Urinary bladder (tissue), 4 donors: ENCODE measurements around the gene SUN1. TPM values are rescaled to one million over a fixed set of nuclear protein-coding genes. Genes with fewer than 3 reads are reported as not detected.
"Not testable (repeated sequence)": the region's sequence is repeated elsewhere in the genome, so short reads cannot be mapped to it uniquely, and the experiment has no call there.

Source experiments
- DNase-seq: peaks from one replicate; pipeline ENCODE4 v3.0.0-alpha.2; 2015; ENCODE audit errors: extremely low spot score
- H3K27ac ChIP-seq: one replicate; pipeline ENCODE4 v1.5.1; 2013; ENCODE audit warnings: low read depth, mild to moderate bottlenecking, moderate library complexity
- H3K36me3 ChIP-seq: one replicate; pipeline ENCODE4 v1.6.1; 2013; ENCODE audit warnings: mild to moderate bottlenecking, moderate library complexity; ENCODE audit not compliant: insufficient read depth
- H3K4me1 ChIP-seq: one replicate; pipeline ENCODE4 v1.6.1; 2013; ENCODE audit warnings: mild to moderate bottlenecking, moderate library complexity; ENCODE audit not compliant: insufficient read depth
- H3K4me3 ChIP-seq: one replicate; pipeline ENCODE4 v1.5.1; 2013; ENCODE audit warnings: low read depth, low read length
- WGBS: extraction: QIAGEN DNeasy Blood & Tissue Kit; methylation state at CpG from one replicate; pipeline ENCODE4 v1.1.7; 2013; 5-methylcytosine and 5-hydroxymethylcytosine counted together
- polyA plus RNA-seq: library from polyadenylated mRNA; stranded (reverse); fragments of 200-250 nt; gene quantifications from one replicate; pipeline ENCODE4 v1.2.3, GENCODE V29; 2013
- total RNA-seq: library from RNA; depleted of rRNA; stranded (reverse); fragments of >200 nt; gene quantifications from one replicate; pipeline ENCODE4 v1.2.3, GENCODE V29; 2014
- donor health status: healthy with polysubstance abuse.
- donor health status: healthy.

SUN1 gene
- total and polyA plus RNA-seq, 2 donors, result 103 to 238 TPM

GRCh38 chr7:798921-799470 is 33.3 kb upstream of the SUN1 start:
- Histone ChIP-seq H3K4me1 (no peaks in the 10 kb centered on the region), H3K27ac (no peak overlapping the region), H3K36me3 (no peaks in the 10 kb centered on the region), H3K4me3 (no peak overlapping the region)
- no peak for DNase-seq
- 95% methylated on average over 12 of the region's 12 CpGs for WGBS

DNA sequence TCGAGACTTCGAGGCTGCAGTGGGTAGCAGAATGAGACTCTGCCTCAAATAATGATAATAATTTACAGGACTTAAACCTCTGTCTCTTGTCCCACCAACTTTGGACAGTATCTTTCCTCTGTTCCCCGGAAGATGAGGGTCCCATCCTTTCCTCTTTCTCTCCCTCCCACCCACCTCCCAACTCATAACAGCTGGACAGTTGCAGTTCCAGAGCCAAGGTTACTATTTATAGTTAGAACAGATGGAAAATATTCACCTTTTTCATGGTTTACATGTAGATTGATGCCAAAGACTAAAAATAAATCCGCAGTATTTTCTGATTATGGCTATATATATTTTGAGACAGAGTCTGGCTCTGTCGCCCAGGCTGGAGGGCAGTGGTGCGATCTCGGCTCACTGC is 31.6 kb upstream of the SUN1 start:
- Histone ChIP-seq H3K4me3 (no peak overlapping the region), H3K4me1 (no peaks in the 10 kb centered on the region), H3K27ac (no peak overlapping the region), H3K36me3 (no peaks in the 10 kb centered on the region)
- 37% methylated on average over 7 of the region's 7 CpGs for WGBS
- DNase-seq, result no peak

DNA sequence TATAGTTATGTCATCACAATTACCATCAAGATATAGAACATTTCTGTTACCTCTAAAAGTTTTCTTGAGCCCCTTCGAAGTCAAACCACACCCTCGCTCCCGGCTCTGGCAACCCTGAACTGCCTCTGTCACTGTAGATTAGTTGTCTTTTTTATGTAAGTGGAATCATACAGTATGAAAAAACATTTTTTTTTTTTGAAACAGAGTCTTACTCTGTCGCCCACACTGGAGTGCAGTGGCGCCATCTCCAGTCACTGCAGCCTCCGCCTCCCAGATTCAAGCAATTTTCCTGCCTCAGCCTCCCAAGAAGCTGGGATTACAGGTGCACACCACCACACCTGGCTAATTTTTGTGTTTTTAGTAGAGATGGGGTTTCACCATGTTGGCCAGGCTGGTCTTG is 30.9 kb upstream of the SUN1 start:
- not testable (repeated sequence) for H3K36me3 ChIP-seq, DNase-seq, H3K4me1 ChIP-seq, H3K27ac ChIP-seq, H3K4me3 ChIP-seq
- 57% methylated on average over 6 of the region's 6 CpGs for WGBS

GRCh38 chr7:801940-802381 is 30.3 kb upstream of the SUN1 start:
- Histone ChIP-seq H3K36me3 (no peaks in the 10 kb centered on the region), H3K4me3 (peak overlapping the region; percentile 16), H3K4me1 (no peaks in the 10 kb centered on the region), H3K27ac (no peak overlapping the region)
- WGBS, result 26% methylated on average over 19 of the region's 19 CpGs
- no peak for DNase-seq

DNA sequence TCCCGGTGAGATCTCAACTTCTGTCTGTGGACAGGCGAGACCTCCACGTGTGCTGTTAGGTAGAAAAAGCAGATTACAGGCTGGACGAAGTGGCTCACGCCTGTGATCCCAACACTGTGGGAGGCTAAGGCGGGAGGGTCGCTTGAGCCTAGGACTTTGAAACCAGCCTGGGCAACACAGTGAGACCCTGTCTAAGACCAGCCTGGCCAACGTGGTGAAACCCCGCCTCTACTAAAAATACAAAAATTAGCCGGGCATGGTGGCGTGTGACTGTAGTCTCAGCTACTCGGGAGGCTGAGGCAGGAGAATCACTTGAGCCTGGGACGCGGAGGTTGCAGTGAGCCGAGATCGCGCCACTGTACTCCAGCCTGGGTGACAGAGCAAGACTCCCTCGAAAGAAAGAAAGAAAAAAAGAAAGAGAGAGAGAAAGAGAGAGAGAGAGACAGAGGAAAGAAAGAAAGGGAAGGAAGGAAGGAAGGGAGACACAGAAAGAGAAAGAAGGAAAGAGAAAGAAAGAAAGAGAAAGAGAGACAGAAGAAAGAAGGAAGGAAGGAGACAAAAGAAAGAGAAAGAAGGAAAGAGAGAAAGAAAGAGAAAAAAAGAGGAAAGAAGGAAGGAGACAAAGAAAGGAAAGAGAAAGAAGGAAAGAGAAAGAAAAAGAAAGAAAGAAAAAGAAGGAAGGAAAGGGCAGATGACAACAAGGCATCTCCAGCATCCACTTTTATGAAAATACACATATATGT is 29.6 kb upstream of the SUN1 start:
- Histone ChIP-seq H3K36me3 (no peaks in the 10 kb centered on the region), H3K27ac (no peak overlapping the region), H3K4me3 (peak overlapping the region; percentile 16), H3K4me1 (no peaks in the 10 kb centered on the region)
- DNase-seq, result no peak
- WGBS, result 71% methylated on average over 18 of the region's 18 CpGs

DNA sequence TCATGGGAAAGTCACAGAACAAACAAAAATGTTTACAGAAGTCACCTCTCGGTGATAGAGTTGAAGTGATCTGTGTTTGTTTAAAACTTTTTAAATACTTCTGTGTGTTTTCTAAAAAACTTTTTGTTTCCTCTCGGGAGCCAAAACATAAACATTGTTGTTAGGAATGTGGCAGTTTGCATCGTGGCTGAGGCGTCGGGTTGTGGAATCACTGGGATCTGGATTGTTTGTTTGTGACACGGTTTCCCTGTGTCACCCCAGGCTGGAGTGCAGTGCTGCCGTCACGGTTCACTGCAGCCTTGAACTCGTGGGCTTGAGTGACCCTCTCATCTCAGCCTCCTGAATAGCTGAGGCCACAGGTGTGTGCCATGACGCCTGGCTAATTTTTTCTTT is 29.0 kb upstream of the SUN1 start:
- Histone ChIP-seq H3K27ac (no peak overlapping the region), H3K4me1 (no peaks in the 10 kb centered on the region), H3K36me3 (no peaks in the 10 kb centered on the region), H3K4me3 (no peak overlapping the region)
- DNase-seq, result no peak
- WGBS, result 59% methylated on average over 10 of the region's 10 CpGs

- not testable (repeated sequence) for H3K27ac ChIP-seq, H3K36me3 ChIP-seq, H3K4me1 ChIP-seq, H3K4me3 ChIP-seq, DNase-seq
- 94% methylated on average over 4 of the region's 4 CpGs for WGBS
These were observed 28.5 kb upstream of the SUN1 start for GRCh38 chr7:803796-804195.

DNA sequence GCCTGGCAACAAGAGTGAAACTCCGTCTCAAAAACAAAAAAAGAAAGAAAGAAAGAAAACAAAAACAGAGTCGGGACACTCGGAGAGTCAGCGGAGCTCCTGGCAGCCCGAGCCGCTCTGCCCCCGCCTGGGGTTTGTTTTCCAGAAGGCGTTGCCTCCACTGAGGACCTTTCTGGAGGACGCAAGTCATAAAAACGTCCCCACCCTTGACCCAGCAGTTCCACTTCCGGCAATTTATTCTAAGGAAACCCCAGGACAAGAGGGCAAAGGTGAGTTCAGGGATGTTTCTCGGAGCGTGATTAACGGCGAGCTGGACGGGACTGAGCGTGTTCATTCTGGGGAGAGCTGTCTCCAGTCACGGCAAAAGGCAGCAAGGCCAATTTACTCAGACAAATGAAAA is 27.0 kb upstream of the SUN1 start:
- H3K36me3 ChIP-seq, result no peaks in the 10 kb centered on the region
- DNase-seq, result no peak
- no peak overlapping the region for H3K27ac ChIP-seq
- WGBS, result 62% methylated on average over 18 of the region's 18 CpGs
- no peaks in the 10 kb centered on the region for H3K4me1 ChIP-seq
- no peak overlapping the region for H3K4me3 ChIP-seq

GRCh38 chr7:815284-816216 is 16.7 kb upstream of the SUN1 start:
- Histone ChIP-seq H3K4me1 (no peaks in the 10 kb centered on the region), H3K36me3 (no peaks in the 10 kb centered on the region), H3K4me3 (peak overlapping the region; percentile 42), H3K27ac (peak overlapping the region; percentile 63)
- DNase-seq, result no peak
- 21% methylated on average over 56 of the region's 56 CpGs for WGBS

DNA sequence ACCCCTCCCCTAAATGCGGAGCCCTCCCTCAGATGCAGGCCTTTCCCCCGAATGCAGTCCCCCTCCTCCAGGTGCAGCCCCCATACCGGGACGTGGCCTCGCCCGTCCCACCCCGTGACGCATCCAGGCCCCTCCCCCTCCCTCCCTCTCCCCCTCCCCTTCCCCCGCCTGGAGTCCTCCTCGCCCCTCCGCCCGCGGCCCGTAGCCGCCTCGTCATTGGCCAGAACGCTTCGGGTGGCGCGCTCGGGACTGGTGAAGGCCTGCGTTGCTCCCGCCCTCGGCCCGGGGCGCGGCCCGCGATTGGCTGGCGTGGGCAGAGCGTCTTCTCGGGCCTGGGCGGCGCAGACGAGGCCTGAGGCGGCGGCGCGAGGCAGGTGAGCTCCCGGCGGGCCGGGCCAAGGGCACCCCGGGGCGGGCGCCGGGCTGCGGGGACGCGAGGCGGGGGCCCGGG is 16.0 kb upstream of the SUN1 start:
- H3K4me1 ChIP-seq, result no peaks in the 10 kb centered on the region
- peak overlapping the region; percentile 95 for H3K4me3 ChIP-seq
- WGBS, result under 1% methylated on average over 51 of the region's 51 CpGs
- peak; percentile 93 for DNase-seq
- H3K36me3 ChIP-seq, result no peaks in the 10 kb centered on the region
- H3K27ac ChIP-seq, result no peak overlapping the region

DNA sequence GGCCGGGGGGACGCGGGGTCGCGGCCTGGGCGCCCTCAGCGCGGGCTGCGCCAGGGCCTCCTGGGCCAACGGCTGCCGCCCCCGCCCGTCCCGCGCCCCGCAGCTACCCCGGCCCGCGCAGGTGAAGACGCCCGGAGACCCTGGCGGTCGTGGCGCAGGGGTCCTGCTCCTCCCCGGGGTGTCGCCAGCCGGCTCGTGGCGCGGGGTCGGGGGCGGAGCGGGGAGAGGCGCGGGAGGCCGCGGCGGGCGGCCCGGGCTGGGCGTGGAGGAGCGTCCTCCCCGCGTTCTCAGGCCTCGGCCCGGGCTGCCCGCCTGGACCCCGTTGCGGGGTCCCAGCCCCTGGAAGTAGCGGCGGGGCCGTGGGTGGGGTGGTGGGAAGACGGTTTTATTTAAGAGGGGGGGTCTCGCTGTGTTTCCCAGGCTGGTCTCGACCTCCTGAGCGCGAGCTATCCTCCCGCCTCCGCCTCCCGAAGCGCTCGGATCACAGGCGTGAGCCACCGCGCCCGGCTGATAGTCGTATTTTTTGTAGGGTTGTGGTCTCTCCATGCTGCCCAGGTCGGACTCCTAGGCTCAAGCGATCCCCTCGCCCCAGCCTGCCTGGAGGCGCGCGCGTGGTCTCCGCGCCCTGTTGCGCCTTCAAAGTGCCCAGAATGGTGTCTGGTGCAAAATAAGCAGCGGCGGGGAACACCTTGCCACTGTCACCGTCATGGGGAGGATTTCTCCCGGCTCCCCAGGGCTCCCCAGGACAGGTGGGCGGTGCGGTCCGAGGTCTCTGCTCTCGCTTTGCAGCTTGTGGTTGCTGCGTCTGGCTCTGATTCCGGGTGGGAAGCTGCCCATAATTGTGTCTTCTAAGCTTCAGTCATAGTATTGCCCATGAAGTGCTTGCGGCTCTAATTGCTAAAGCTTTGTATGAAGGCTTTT is 15.3 kb upstream of the SUN1 start:
- no peak for DNase-seq
- no peaks in the 10 kb centered on the region for H3K36me3 ChIP-seq
- H3K27ac ChIP-seq, result peak overlapping the region; percentile 67
- under 1% methylated on average over 88 of the region's 88 CpGs for WGBS
- no peaks in the 10 kb centered on the region for H3K4me1 ChIP-seq
- peak overlapping the region; percentile 95 for H3K4me3 ChIP-seq

DNA sequence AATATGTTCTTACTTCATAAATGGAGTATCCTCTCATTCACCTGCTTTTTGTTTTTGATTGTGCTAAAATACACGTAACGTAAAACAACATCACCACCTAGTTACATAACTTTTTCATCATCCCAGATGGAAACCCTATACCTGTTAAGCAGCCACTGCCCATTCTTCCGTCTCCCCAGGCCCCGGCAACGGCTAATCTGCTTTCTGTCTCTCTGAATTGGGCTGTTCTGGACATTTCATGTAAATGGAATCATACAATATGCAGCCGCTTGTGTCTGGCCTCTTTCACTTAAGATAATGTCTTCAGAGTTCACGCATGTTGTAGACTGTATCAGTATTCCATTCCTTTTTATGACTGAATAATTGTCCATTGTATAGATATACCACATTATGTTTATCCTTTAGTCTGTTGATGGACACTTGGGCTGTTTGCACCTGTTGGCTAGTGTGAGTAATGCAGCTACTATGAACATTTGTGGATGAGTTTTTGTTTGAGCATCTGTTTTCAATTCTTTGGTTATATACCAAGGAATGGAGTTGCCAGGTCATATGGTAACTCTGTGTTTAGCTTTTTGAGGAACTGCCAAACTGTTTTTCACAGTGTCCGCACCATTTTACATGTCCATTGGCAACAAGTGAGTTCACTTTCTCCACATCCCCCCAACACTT is 14.1 kb upstream of the SUN1 start:
- no peak overlapping the region for H3K4me3 ChIP-seq
- no peak overlapping the region for H3K27ac ChIP-seq
- no peaks in the 10 kb centered on the region for H3K4me1 ChIP-seq
- WGBS, result 89% methylated on average over 8 of the region's 8 CpGs
- H3K36me3 ChIP-seq, result no peaks in the 10 kb centered on the region
- no peak for DNase-seq
